ENCODE measurements around the gene MYG1.
"Not testable (repeated sequence)": the region's sequence is repeated elsewhere in the genome, so short reads cannot be mapped to it uniquely, and the experiment has no call there.

Gene MYG1

DNA sequence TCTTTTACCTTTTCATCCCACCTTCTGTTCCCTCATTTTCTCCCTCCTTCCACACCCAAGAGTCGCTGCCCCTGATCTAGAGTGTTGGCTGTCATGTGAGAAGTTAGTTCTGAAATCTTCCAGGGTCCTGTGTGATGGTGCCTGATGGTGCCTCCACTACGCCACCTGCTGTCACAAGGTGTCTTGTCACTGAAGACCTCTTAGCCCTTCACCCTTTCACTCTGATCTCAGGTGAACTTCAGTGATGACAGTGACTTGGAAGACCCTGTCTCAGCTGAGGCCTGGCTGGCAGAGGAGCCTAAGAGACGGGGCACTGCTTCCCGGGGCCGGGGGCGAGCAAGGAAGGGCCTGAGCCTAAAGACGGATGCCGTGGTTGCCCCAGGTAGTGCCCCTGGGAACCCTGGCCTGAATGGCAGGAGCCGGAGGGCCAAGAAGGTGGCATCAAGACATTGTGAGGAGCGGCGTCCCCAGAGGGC lies 11.7 kb upstream of the MYG1 start:
- DNase-seq = no peak

DNA sequence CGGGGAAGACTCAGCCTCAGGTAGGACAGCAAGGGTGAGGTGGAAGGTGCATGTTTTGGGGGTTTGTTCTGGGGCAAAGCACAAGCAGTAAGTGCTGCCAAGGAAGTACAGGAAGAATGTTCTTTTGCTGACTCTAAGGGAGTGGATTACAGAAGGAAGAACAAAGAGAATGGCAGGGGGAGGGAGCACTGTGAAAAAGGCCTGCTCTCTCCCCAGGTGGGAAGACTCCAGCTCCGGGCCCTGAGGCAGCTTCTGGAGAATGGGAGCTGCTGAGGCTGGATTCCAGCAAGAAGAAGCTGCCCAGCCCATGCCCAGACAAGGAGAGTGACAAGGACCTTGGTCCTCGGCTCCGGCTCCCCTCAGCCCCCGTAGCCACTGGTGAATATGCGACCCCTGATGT lies 11.2 kb upstream of the MYG1 start:
- DNase-seq = no peak

- no peak for DNase-seq
These were observed 9.6 kb upstream of the MYG1 start for GRCh38 chr12:53289891-53290290.

GRCh38 chr12:53290661-53291060 lies 8.8 kb upstream of the MYG1 start:
- no peak for DNase-seq

DNA sequence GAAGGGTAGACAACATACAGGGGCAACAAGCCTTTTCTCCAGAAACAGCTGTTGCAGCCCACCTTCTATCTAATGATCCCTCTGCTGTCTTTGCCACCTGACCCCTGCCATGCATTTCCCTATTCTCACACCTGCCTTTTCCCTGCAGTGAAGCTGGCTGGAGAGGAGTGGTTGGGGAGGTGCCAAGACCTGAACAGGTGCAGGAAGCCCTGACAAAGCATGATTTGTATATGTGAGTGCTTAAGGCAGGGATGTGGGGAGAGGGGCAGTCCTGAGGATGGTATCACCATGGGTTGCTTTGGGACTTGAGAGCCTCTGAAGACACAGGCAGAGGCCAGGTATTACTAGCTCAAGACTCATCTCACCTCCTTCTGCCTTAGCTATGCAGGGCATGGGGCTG lies 7.1 kb upstream of the MYG1 start:
- DNase-seq = peak; percentile 91

- peak; percentile 68 for DNase-seq
These were observed 4.2 kb upstream of the MYG1 start, which contains the start of gene PFDN5 for GRCh38 chr12:53295070-53295890. PFDN5 (plus strand) TSS chr12:53295542; CDS start chr12:53295568, 26 bp downstream.

- DNase-seq = no peak
These were observed 3.6 kb upstream of the MYG1 start for GRCh38 chr12:53295891-53296219.

DNA sequence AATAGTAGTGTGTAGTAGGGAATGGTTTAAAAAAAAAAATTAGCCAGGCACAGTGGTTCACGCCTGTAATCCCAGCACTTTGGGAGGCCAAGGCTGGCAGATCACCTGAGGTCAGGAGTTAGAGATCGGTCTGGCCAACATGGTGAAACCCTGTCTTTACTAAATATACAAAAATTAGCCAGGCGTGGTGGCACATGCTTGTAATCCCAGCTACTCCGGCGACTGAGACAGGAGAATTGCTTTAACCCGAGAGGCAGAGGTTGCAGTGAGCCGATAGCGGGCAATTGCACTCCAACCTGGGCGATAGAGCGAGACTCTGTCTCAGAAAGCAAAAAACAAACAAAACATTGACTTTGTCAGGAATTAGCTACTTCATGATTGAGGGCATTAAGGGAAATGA lies 2.4 kb upstream of the MYG1 start:
- DNase-seq = not testable (repeated sequence)

DNA sequence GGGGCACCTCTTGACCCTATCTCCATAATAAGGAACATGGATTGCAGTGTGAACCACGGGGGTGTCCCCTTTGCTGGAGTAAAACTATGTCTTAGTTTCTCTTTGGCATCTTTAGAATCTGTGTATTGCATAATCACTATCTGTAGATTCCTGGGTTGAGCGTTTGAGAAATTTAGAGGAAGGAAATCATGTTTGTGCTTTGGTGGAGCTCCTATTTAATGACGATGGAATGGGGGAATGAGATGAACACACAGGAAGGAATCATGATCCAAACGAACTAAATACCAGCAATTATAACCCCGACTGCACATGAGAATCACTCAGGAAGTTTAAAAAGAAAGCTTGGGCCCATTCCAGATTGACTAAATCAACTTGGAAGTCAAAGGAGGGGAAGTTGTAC lies 1.3 kb upstream of the MYG1 start:
- DNase-seq = no peak

DNA sequence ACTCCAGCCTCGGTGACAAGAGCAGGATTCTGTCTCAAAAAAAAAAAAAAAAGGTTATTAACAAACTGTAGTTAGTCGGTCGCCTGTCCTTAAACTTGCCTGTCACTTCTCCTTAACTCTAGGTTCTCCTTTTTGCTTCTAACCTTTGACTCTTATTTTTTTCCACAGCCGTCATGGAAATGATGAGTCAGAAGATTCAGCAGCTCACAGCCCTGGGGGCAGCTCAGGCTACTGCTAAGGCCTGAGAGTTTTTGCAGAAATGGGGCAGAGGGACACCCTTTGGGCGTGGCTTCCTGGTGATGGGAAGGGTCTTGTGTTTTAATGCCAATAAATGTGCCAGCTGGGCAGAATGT lies 418 bp upstream of the MYG1 start:
- DNase-seq = no peak

GRCh38 chr12:53300187-53300586 lies 692 bp downstream of the MYG1 start:
- no peak for DNase-seq

GRCh38 chr12:53302903-53303302 lies 3.4 kb downstream of the MYG1 start:
- no peak for DNase-seq

DNA sequence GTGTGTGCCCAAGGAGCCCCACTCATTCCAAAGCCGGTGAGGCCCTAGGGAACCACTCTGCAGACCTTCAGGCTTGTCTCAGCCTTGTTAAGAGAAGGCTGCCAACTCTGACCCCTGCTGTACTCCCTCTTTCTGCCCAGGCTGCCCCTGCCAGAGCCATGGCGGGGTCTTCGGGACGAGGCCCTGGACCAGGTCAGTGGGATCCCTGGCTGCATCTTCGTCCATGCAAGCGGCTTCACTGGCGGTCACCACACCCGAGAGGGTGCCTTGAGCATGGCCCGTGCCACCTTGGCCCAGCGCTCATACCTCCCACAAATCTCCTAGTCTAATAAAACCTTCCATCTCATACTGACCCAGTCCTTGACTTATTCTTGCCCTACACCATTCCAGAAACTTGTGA lies 7.3 kb downstream of the MYG1 start:
- DNase-seq = no peak

DNA sequence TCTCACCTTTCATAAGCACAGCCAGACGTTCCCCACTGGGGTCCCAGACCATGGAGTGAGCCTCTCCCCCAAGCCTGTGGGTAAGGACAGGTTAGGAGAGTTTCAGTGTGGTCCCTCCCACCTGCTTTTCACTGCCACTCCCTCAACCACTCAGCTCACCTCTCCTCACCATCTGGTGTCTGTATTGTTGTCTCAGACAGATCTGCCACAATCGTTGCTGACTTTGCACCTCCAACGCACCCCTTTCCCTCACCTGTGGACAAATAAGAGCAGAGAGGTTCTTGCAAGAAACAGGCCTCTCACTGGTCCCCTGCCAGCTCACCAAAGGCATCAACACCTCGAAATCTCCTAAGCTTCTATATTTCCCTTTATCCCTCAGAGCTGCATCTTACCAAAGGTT lies 8.8 kb downstream of the MYG1 start:
- DNase-seq = no peak

DNA sequence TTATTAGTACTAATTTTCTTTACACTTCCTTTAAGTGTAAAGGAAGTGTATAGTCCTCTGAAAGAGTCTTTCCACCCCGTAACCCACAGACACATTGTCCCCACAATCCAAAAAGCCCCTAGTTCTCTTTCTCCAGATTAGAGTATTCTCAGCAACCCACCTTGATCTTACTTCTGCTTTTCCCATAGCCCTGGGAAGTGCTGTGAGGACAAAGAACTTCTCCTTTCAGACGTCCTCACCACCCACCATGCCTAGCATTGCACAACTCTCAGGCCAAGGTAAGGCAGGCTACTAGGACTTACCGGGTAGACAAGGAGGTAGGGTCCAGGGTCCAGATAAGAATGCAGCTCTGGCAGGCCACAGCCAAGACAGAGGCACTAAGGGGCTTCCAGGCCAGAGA lies 14.5 kb downstream of the MYG1 start:
- no peak for DNase-seq

GRCh38 chr12:53320352-53321195 lies 21.1 kb downstream of the MYG1 start:
- no peak for DNase-seq

- DNase-seq = no peak
These were observed 24.8 kb downstream of the MYG1 start for GRCh38 chr12:53324113-53324778.

GRCh38 chr12:53324779-53325510 lies 25.4 kb downstream of the MYG1 start:
- peak; percentile 84 for DNase-seq

- DNase-seq = no peak
These were observed 26.1 kb downstream of the MYG1 start for GRCh38 chr12:53325511-53326061.

- DNase-seq = no peak
These were observed 27.1 kb downstream of the MYG1 start for GRCh38 chr12:53326460-53327185.

DNA sequence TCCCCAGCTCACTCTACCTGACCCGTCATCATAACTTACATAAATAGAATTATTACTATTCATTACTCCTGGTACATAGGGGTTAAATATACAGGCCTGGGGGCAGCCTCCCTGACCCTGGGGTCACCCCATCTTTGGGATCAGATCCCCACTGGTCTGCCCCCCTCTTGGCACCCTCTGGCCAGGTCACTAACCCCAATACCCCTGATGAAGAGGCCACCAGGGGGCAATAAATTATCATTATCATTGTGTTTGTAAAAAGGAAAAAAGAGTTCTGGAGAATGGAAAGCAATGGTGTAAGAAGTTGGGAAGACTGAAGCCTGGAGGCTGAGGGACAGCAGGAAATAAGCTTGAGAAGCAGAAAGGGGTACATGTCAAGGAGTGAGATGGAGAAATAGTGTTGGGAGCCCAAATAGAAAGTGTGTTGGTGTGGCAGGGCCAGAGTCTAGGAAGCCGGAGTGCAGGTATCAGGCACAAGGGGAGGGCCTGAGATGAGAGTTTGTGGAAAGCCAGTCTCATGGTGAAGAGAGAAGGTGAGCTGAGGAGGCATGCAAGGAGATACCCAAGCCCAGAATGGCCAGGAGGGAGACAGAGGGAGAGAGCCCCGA lies 28.0 kb downstream of the MYG1 start:
- DNase-seq = no peak

Measured in NCI-H2107 (cell line).